Inflammatory macrophage treated with lipopolysaccharide for 4 hours (primary cell): ENCODE measurements around the gene PVRIG.
"Not testable (repeated sequence)": the region's sequence is repeated elsewhere in the genome, so short reads cannot be mapped to it uniquely, and the experiment has no call there.

ENCODE experiments used
- DNase-seq: peaks from one replicate; pipeline ENCODE4 v3.0.0-alpha.2; 2020

PVRIG gene

DNA sequence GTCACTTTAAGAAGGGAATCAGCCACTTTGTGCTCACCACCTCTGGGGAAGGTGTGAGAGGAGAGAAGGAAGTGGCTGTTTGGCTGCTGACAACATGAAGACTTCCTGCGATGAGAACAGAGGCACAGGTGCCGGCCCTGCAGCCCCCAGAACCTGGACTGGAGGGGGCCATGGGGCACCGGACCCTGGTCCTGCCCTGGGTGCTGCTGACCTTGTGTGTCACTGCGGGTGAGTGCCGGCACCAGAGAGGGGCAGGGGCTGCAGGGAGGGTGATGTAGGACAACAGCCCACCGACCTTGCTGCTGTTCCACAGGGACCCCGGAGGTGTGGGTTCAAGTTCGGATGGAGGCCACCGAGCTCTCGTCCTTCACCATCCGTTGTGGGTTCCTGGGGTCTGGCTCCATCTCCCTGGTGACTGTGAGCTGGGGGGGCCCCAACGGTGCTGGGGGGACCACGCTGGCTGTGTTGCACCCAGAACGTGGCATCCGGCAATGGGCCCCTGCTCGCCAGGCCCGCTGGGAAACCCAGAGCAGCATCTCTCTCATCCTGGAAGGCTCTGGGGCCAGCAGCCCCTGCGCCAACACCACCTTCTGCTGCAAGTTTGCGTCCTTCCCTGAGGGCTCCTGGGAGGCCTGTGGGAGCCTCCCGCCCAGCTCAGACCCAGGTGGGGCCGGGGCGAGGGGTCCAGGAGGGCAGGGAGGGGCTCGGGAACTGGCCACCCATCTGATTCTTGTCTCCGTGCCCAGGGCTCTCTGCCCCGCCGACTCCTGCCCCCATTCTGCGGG lies at the start of gene PVRIG:
PVRIG (plus strand) TSS at position 149 of the 785 bp plus-strand sequence; CDS start at position 171, 22 bp downstream.
- DNase-seq, result not testable (repeated sequence)

DNA sequence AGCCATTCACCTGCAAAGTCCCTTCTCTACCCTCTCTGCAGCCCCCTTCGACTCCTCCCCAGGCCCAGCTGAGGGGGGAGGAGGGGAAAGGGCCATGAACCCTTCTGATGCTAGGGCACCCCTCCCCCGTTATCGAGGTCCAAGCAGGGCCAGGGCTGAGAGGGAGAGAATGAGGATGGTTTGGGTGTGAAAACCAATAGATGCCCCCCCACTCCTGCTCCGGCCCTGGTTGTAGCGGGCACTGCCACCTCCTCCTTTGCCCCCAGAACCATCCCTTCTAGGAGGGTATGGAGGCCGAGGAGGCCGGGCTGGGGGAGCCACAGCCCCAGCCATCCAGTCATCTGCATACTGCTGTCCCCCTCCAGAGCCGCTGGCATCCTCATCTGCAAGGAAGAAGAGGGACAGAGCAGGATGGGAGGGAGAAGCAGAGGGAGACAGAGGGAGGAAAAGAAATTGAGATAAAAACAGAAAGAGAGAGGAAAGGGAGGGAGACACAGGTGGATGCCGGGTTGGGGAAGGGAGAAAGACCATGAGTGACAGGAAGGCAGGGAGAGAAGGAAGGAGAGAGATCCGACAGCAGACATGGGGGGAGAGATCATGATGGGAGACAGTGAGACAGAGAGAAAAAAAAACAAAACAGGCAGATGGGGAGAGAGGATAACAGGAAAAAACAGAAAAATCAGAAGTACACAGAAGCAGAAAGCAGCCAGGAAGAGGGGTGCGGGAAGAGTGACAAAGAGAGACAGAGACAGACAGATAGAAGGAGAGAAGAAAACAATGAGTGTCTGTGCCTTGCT lies 49.5 kb upstream of the PVRIG start:
- no peak for DNase-seq

DNA sequence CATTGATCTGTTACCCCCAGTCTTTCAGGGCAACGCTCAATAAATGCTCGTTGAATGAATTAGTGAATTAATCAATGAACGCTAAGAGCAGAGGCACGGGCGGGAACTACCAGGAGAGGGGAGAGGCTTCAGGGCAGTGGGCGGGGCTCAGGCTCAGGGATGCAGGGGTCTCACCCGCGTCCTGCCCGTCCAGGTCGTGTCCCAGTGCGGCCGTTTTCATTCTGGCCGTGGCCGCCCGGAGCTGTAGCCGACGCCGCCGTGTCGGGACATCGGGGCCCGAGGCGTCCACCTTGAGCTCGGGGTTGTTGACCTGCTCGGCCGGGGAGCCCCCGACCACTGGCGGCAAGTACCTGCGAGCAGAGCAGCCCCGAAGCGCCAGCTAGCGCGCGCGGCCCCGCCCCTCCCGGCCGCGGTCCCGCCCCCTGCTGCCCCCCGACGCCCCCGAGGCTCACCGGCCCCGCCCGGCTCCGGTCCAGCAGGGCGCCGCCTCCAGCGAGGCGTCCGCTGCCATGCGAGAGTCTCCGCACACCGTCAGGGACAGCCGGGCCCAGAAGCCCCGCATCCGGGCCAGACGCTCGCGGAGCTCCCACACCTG lies 48.6 kb upstream of the PVRIG start:
- DNase-seq, result no peak

DNA sequence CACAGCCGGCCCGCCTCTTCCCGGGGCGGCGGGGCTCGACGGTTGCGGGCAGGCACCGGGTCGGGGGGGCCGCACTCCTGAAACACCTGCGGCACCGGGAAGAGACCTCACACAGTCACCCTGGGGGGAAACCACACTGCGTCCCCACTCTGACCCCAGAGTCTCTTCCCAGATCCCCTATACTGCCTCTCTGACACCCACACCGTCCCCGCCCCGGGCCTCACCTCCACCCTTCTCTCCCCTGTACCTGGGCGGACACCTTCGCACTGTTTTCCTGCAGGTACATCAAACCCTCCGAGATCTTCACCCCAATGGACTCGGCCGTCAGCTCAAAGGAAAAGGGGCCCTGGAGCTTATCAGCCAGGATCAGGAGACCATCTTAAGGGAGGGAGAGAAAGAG lies 47.9 kb upstream of the PVRIG start:
- no peak for DNase-seq

- DNase-seq, result no peak
Measured at GRCh38 chr7:100173806-100174495, 45.8 kb upstream of the PVRIG start.

GRCh38 chr7:100174582-100174981 lies 45.2 kb upstream of the PVRIG start:
- no peak for DNase-seq

DNA sequence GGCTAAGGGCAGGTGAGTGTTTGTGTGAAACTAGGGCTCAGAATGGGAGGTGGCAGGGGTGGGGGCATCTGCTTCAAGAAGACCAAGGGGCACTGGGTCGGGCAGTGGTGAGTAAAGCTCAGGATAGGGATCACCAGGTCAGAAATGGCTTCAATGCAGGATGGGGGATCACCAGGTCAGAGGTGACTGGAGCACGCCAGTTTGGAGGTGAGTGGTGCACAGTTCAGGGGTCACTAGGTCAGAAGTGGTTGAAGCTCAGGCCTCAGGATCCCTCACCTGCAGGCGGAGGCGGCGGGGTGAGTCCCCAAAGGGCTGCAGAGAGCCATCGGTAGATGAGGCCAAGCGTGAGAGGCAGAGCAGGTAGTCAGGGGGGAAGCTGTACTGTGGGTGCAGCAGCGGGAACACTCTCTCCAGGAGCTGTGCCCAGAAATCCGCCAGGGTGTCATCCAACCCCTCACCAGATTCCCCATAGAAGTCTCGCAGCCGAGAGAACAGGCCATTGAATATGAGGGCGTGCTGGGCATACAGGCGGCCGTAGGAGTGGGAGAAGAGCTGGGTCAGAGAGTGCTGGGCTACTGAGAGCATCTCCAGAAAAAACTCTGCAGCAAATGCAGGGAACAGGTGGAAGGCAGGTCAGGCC lies 44.3 kb upstream of the PVRIG start:
- no peak for DNase-seq

- DNase-seq, result no peak
Measured at GRCh38 chr7:100176096-100177044, 43.4 kb upstream of the PVRIG start.

DNA sequence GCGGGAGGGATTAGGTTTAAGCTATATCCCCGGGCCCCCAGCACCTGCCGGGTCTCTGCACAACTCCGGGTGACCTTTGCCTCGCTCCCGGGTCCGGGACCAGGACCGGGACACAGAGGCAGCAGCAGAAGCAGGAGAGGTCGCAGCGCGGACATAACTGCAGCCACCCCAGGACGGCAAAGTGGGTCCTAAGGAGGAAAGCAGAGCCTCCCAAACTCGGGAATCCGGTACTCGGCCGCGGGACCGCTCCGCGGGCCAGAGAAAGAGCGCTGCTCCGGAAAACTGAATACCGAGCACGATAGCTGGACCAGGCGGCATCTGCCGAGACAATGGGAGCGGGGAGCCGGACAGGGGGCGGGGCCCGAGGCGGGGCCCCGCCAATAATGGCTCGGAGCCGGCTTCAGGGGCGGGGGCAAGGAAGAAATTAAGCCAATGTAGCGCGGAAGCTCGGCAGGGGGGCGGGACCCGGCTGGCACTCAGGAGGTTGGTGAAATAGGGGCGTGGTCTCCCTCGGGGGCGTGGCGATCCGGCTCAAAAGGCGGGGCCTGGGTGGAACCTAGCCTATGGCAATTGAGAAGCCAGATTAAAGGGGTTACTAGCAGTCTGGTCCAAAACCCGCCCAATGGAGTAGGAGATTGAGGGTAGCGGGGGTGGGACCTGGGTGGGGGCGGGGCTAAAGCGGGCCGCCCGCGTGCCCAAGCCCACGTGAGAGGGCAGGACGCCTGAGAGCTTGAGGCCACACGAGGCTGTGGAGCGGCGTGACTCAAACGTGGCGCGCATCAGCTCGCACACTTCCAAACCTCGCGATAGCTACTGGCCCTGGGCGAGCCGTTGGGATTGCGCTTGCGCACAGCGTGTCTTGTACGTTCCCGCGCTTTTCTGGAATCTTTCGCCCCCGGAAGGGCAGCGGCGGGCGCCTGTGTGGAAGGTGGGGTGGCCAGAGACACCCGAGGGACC lies 42.4 kb upstream of the PVRIG start, which contains the start of the genes GPC2 and STAG3:
GPC2 (minus strand) TSS at position 337 of the 957 bp plus-strand sequence; CDS start at position 155, 182 bp downstream.
STAG3 (plus strand) TSS at position 874 of the 957 bp plus-strand sequence. CDS start 2,639 bp downstream, outside the sequence.
- peak; percentile 97 for DNase-seq

DNA sequence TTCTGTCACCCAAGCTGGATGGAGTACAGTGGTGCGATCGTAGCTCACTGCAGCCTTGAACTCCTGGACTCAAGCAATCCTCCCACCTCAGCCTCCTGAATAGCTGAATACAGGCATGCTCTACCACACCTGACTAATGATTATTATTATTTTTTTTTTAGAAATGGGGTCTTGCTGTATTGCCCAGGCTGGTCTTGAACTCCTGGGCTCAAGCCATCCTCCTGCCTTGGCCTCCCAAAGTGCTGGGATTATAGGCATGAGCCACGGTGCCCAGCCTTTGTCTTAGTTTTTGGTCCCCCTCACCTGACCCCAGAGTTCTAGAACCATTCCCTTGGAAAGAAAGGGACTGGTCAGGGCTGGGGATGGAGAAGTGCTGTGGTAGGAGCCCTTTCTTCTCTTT lies 39.7 kb upstream of the PVRIG start:
- not testable (repeated sequence) for DNase-seq

DNA sequence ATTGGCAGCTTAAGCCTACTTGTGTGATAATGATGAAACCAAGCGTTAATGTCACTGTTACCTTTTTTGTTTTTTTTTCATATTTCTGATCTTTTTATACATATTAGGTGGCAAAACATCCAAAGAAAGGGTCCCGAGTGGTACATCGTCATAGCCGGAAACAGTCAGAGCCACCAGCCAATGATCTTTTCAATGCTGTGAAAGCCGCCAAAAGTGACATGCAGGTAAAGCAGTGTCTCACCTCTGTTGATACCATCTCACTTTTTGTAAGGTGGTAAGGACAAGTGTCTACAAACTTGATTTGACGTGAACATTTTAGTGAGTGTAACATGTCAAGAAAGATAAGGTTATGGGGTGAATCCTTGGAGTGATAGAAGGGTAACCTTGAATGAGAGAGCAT lies 37.1 kb upstream of the PVRIG start:
- not testable (repeated sequence) for DNase-seq

DNA sequence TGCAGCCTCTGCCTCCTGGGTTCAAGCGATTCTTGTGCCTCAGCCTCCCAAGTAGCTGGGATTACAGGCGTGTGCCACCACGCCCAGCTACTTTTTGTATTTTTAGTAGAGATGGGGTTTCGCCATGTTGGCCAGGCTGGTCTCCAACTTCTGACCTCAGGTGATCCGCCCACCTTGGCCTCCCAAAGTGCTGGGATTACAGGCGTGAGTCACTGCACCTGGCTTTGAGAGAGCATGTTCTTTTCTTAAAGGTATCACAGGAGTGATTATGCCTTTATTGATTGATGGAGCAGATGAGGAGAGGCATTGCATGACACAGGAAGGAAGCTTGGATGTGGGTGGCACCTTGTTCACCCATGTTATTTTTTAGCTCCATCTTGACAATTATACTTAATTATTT lies 36.7 kb upstream of the PVRIG start:
- not testable (repeated sequence) for DNase-seq

DNA sequence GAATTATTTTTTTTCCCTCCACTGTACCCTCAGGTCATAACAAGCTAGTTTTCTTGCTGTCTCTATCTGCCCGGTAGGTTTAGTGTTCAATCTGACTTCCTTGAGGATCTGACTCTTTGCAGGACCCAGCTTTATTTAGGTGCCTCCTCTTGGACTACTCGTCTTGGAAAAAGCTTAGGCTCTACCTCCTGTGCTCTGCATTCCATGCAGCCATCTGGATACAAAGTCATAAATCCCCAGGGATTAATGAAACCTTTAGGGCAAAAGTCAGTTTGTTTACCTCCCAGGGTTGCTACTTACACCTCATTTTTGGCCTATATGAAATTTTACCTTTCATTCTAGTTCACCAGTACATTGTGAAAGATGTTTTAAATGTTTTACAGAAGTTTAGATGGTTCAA lies 34.0 kb upstream of the PVRIG start:
- DNase-seq, result no peak

GRCh38 chr7:100189061-100189460 lies 30.7 kb upstream of the PVRIG start:
- DNase-seq, result no peak

DNA sequence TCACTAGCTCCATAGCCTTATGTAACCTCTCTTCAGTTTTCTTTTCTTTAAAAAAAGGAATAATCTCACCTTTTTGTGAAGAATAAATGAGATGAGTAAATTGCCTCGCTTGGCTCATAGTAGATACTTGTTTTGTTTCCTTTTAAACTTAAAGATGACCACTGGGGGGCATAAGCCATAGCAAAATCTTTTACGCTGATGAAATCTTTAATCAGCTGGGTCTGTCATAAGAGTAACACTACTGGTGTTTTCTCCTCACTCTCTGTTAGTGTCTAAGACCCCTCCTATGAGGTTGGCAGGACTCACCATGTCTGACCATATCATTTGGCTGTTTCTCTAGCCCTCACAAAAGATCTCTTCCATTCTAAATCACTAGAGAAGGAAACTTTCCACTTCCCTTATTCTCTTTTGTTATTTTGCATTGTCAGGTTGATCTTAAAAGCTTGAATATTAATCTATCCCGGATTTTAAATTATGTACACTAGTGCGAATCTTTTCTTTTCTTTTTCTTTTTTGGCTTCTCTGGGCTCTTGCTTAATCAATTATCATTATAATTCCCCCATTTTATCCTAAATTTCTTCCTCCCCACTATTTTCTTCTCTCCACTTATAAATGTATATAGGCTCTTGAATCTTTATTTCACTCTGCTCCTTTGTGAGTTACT lies 29.6 kb upstream of the PVRIG start:
- DNase-seq, result peak; percentile 62

GRCh38 chr7:100191775-100192174 lies 28.0 kb upstream of the PVRIG start:
- DNase-seq, result peak; percentile 77

DNA sequence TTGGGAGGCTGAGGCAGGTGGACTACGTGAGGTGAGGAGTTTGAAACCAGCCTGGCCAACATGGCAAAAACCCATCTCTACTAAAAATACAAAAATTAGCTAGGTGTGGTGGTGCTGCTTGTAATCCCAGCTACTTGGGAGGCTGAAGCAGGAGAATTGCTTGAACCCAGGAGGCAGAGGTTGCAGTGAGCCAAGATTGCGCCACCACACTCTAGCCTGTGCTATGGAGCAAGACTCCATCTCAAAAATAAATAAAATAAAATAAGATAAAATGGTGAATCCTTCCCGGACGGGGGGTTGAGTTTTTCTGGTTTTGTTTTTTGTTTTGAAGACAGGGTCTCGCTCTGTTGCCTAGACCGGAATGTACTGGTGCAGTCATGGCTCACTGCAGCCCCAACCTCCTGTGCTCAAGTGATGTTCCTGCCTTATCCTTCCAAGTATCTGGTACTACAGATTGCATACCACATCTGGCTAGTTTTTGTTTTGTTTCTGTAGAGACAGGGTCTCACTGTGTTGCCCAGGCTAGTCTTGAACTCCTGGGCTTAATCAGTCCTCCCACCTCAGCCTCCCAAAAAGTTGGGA lies 27.4 kb upstream of the PVRIG start:
- DNase-seq, result not testable (repeated sequence)

DNA sequence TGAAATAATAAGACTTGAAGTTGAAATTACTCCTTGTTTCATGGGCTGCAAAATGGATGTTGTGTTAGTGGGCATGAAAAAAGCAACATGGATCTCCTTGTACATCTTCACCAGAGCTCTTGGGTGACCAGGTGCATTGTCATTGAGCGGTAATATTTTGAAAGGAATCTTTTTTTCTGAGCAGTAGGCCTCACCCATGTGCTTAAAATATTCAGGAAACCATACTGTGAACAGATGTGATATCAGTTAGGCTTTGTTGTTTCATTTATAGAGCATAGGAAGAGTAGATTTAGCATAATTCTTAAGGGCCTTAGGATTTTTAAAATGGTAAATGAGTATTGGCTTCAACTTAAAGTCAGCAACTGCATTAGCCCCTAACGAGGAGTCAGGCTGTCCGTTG lies 26.8 kb upstream of the PVRIG start:
- no peak for DNase-seq

DNA sequence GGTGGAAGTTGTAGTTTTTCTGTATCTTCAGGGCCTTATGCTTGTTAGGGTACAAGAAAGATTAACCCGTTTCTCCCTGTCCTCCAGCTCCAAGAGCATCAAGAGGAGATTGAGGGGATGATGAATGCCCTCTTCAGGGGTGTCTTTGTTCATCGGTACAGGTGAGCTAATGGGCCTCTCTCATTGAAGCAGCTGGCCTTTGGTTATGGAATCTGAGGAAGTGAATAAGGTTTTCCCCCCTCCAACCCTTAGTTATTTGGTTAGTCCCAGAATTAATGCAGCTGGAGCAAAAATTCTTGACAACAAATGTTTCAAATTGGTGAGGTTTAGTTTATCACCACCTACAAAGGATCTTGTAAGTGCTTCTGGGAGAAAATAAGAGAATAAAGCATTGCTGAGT lies 24.5 kb upstream of the PVRIG start:
- no peak for DNase-seq
